GM19099 (cell line): Measurements from ENCODE around the gene PKD2L2.

Source experiments
- POLR2A ChIP-seq: IDR thresholded peaks from 3 replicates; pipeline ENCODE4 v1.6.1; 2011; ENCODE audit warnings: low read depth; ENCODE audit not compliant: insufficient read length; ENCODE audit errors: extremely low read depth

Gene PKD2L2

DNA sequence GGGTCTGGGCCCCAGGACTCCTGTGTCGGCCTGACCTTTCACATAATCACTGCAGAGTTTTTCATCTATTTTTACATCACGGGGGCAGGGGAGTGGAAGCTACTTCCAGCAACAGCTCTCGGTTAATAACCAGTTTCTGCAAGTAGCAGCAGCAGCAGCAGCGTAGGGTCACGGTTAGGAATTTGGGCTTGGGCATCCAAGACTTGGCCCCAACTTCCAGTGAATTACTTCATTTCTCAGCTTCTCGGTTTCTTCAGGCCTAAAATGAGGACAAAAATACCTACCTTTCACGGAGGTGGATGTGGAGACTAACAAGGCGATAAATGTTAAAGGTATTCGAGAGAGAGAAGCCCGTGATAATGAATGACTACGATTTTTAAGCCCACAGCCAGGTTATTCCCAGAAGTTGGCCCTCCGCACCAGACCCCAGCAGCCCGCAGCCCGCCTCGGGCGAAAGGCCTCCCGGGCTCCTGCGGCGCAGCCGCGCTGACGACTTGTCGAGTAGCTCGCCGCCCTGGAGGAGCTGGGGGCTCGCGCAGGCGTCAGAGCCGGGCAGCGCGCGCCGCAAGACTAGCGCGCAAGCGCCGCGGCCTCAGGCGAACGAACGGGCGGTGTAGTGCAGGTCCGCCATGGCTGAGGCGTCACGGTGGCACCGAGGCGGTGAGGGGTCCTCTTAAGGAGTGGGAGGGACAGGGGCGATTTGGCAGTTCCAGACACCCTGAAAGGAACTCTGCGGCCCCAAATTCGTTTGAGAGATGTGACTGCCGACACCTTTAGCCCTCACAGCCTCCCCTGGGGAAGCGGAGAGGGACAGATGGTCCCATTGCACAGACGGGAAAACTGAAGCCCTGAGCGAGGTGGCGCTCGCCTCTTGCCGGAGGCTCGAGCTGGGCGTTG lies at the start of gene PKD2L2:
PKD2L2 (plus strand) TSS at position 595 of the 897 bp plus-strand sequence; CDS start at position 630, 35 bp downstream.
- peak; percentile 97 for TF ChIP-seq POLR2A

DNA sequence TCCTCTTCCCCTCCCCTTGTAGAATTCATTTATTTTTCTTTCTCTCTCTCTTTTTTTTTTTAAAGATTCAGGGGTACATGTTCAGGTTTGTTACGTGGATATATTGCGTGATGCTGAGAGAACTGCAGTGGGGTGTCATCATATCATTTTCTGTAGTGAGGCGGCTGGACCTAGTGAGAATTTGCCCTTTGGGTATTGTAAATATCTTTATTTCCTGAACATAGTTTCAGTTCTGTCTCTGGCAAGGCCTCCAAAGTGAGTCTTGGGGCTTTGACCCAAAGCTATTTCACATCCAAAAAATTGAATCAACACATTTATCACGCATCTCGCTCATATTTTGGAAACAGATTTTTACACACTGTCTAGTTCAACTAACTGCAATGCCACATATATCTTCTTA lies 47.0 kb upstream of the PKD2L2 start:
- TF ChIP-seq POLR2A, result no peak

DNA sequence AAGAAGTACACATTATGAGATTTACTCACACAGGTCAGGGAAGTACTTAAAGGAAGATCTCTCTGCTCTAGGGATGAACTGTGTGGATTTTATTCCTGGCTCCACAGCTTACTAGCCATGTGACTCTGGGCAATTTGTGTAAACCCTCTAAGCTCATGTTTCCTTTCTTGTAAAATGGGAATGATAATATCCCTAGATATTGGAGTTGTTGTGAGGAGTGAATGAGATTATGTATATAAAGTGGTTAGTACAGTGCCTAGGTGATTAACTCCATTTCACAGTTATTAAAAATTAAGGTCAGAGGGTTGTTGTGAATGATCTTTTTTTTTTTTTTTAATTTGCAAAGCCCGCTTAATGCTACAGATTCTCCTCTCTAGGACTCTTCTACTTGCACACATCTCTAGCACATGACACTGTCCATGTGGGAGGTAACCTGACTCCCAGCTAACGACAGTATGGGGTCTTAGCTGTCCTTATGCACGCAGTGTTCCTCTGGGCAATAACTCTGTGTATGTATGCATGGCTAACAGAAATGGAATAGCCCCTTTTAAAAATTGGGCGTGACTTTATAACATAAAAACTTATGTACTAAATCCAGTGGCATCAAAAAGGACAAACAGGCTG lies 45.5 kb upstream of the PKD2L2 start:
- TF ChIP-seq POLR2A, result no peak

DNA sequence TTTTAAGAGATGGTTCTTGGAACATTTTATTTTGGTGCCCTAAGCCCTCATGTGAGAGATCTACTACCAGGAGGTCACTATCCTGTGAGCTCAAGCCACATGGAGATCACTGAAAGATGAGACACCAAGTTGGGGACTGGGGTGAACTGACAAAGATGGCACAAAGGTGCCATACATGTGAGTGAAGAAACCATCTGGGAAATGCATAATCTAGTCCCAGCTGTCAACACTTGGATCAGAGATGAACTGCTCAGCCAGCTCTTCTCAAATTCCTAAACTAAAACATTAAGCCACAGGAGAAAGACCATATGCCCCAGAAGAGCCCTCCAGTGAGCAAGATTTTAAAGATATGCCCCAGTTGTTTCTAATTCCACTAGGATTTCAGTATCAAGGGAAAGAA lies 43.8 kb upstream of the PKD2L2 start:
- no peak for TF ChIP-seq POLR2A

DNA sequence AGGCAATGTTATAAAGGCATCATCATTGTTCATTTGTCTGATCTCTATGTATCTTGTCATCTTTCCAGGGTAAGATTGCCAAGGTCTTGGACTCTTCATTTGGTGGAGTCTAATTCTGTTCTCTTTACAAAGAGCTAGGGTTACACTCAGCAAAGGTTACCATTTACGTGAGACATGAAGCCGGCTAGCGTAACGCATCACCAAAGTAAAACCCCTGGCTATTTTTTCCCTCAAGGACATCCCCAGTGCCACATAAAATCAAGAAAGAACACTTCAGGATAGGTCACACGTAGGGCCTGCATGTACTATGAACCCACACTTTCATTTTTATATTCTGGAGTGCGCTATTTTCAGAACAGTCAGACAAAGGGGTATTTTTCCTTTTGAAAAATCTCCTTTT lies 41.6 kb upstream of the PKD2L2 start:
- TF ChIP-seq POLR2A, result no peak

DNA sequence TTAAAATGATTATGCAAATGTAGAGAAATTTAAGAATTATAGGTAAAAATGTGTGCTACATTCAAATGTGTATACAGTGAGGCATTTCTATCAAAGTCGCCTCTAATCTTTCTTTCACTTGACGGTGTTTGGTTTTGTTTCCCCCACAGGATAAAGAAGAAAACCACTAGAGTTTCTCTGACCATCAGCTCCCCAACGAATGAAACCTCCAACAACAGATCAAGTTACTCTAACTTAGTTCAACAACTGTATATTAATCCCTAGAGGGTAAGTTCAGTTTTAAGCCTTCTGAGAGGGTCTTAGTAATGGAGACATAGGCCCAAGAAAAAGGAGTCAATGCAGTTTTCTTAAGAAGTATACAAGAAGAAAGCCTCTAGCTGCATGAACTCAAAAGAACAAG lies 33.1 kb upstream of the PKD2L2 start:
- TF ChIP-seq POLR2A, result no peak

DNA sequence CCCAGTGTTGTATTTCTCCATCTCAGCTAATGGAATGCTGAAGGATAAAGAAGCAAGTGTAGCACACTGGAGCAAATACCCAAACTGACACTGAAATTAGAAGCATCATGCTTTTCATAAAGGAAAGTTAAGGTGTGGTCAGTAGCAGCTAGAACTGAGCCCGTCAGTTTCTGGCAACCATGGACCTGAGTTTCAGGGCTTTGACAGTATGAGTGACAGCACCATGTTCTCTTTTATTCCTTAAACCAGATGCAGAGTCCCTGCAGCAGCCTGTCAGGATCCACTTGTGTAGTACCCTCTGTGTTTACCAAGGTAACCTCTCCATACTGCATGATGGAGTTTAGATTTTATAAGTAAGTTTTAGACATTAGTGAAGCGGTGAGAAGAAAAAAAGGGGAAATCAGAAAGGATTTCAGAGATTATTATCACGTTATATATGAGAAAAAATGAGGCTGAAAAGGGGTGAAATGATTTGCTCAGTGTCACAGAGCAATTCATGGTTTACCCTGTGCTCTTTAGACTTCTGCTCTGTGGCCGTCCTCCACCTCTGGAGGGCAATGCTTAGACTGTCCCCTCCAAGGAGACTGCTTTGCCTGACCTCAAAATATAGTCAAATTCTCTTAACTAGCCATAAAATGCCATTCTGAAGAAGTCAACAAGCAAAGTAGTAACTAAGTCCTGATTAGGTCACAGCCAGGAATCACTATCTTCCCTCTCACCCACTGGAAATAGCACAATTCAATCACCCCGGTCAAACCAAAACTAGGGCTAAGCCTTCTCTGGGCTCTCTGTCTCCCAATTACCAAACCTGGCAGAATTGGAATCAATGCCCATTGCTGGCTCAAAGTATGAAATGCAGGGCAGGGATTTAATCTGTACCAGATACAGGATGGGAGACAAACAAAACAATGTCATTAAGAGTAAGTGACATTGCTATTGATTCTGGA lies 32.1 kb upstream of the PKD2L2 start:
- TF ChIP-seq POLR2A, result no peak

DNA sequence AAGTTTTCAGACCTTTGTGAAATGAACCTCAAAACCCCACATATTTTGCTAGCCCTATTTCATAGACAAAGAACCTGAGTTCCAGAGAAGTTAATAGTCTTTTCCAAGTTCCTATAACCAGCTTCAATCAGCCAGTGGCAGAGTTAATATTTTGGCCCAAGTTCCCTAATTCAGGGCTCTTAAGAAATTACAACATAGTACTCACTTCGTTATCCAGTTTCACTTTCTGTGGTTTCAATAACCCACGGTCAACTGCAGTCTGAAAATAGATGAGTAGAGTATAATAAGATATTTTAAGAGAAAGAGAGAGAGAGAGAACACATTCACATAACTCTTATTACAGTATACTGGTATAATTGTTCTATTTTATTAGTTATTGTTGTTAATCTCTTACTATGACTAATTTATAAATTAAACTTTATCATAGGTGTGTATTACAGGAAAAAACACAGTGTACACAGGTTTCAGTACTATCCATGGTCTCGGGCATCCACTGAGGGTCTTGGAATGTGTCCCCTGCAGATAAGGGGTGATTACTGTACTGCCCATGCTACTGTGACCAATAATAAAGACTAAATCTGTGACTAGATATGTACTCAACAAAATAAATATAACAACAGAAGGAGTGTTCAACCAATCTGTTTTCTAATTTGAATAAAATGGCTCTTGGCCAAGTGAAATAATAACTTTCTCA lies 30.9 kb upstream of the PKD2L2 start:
- TF ChIP-seq POLR2A, result no peak

DNA sequence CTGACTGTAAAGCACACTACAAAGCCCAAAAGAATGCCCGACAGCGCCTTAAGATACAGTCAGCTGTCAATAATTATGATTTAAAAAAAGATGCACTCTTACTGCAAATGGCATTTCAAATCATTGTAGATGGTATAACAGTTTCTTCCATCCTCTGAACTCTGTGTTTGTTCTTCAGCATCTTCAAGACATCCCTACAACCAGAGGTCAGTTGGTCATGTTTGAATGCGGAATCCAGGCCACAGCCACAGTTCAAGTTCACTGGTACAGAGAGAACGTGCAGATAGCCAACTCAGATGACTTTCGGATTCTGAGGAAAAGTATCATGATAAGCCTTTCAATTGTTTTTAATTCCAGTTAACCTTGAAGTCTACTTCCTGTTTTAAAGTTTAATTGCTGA lies 30.3 kb upstream of the PKD2L2 start:
- no peak for TF ChIP-seq POLR2A

DNA sequence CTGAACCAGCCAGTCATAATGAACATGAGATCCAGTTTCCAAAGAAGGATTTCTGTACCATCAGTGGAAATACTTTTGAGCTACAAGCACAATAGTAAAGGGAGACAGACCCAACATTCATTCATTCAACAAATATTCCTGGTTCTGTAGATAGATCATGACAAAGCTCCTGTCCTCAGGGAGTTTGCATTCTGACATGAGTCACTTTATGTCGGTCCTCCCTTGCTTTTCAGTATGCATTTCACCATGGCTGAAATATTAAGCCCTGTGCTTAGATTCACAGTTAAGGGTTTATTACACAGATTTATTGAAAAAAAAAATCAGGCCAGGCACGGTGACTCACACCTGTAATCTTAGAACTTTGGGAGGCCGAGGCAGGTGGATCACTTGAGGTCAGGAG lies 27.0 kb upstream of the PKD2L2 start:
- TF ChIP-seq POLR2A, result no peak

DNA sequence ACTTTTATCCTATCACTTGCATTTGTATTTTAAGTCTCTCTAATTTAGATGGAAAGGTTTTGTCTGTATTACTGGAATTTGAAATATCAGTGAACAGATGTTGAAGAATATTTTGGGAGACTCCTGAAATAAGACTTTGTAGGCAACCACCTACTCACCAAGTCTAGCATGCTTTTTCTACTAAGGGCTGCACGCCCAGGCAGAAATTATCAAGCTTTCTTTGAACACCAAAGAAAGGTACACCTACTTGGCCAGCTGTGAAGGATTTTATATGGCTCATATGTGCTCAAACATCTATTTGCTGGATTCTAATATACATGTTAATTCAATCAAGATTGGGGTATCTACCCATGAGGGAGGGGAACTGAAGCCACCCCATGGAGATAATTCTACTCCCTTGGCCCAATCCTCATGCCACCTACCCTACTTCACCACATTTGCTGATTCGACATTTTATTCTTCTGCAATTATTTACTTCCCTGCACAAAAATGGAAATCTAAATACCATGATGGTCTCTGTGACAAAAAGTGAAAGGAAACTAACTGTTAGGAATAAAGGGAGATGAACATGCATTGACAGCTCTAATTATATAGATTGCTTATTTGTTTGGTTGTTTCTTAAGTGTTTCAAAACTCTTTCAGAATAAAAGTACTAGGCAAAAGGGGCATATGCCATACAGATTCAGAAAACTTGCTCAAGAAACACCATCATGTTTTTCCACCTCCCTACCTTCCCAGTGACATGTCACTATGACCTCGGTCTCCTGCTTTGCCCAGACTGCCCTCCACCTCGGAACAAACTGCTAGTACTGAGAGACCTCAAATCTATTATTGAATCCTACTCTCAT lies 22.5 kb upstream of the PKD2L2 start:
- TF ChIP-seq POLR2A, result no peak

DNA sequence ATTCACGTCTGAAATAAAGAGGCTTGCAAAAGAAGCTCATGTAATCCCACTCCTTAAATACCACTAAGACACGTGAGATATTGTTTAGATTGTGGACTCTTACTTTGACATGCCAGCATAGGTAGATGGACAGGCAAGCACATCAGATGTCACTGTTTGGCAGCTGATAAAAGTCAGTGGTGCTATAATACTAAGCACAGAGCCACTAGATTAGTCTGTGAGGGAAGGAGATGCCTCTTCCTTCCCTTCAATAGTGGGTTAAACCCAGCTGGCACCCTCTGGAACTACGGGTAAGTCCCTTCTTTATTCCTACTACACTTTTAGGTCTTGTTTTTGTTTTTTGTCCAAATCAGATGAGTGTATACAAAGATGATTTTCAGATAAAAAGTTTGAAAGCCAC lies 21.6 kb upstream of the PKD2L2 start, which contains the start of gene MYOT:
MYOT (plus strand) TSS at position 197 of the 400 bp plus-strand sequence. CDS start 2,792 bp downstream, outside the sequence.
- no peak for TF ChIP-seq POLR2A

DNA sequence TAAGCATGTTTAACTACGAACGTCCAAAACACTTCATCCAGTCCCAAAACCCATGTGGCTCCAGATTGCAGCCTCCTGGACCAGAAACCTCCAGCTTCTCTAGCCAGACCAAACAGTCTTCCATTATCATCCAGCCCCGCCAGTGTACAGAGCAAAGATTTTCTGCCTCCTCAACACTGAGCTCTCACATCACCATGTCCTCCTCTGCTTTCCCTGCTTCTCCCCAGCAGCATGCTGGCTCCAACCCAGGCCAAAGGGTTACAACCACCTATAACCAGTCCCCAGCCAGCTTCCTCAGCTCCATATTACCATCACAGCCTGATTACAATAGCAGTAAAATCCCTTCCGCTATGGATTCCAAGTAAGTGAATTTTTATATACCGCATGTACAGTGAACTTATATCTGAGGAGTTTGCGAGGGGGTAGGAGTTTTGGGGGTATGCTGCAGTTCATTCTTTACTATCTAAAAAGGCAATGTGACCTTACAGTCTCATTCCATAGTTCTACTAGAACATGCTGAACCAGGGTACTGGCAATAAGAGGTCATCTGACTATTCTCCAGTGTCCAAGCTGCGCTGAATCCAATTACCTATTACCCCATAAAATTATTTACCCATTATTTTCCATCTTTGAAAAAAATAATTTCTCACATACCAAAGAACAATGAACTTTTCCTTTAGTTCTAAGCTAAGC lies 18.5 kb upstream of the PKD2L2 start:
- TF ChIP-seq POLR2A, result no peak
